GM12872 (cell line): Measurements from ENCODE around the gene DRAP1.

Experiments used
- TF ChIP-seq, protein P1 (sequence below): IDR thresholded peaks from 3 replicates; pipeline ENCODE4 v1.5.1; 2011; ENCODE audit warnings: low read depth, mild to moderate bottlenecking, low read length, moderate library complexity; ENCODE audit not compliant: insufficient read depth

The DRAP1 gene

DNA sequence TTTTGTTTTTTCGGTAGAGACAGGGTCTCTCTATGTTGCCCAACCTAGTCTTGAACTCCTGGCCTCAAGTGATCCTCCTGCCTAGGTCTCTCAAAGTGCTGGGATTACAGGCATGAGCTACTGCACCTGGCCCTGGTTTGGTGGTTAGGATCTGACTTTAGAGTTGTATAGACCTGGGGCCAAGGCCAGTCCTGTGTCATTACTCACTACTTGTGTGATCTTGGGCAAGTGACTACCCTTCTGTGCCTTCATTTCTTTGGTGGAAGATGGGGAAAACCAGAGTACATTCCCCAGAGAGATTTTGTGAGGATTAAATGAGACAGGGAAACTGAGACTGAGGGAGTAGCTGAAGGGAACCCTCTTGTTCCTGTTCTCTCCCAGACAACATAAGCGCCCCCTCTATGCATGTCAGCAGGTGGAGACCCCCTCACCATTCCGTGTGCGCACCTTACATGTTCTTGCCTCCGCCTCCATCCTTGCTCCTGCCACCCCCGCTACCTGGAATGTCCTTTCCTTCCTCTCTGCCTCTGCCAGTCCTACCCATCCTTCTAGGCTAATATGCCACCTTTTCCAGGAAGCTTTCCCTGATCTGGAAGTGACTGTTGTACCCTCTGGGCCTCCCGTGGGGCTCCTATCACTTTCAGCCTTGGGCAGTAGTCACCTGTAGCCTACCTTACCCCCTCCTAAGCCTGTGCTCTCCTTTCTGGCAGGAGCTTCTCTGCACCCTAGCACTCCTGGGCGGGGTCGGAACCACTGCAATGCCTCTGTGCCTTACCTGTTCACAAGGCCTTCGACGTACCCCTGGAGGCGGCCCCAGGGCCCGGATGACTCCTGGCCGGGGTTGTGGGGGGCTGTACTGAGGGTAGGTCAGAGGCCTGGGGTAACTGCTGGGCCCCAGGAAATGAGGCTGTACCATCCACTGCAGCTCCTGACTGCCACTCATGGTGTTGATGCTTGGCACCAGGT is 22.9 kb upstream of the DRAP1 start:
- TF ChIP-seq, protein P1, sequence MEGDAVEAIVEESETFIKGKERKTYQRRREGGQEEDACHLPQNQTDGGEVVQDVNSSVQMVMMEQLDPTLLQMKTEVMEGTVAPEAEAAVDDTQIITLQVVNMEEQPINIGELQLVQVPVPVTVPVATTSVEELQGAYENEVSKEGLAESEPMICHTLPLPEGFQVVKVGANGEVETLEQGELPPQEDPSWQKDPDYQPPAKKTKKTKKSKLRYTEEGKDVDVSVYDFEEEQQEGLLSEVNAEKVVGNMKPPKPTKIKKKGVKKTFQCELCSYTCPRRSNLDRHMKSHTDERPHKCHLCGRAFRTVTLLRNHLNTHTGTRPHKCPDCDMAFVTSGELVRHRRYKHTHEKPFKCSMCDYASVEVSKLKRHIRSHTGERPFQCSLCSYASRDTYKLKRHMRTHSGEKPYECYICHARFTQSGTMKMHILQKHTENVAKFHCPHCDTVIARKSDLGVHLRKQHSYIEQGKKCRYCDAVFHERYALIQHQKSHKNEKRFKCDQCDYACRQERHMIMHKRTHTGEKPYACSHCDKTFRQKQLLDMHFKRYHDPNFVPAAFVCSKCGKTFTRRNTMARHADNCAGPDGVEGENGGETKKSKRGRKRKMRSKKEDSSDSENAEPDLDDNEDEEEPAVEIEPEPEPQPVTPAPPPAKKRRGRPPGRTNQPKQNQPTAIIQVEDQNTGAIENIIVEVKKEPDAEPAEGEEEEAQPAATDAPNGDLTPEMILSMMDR = no peak

DNA sequence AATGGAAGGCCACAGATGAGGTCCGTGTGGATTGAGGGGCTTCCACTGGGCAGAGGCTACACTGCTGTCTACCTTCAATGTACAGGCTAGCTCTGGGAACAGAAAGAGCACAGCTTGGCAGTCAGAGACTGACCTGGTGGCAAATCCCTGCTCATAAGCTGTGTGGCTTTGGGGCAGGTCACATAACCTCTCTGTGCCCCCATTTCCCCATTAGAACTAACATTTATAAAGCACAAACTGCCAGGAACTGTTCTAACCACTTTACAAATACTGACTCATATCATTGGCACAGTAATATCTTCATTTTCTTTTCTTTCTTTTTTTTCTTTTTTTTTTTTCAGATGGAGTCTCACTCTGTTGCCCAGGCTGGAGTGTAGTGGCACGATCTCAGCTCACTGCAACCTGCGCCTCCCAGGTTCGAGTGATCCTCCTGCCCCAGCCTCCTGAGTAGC is 22.2 kb upstream of the DRAP1 start:
- TF ChIP-seq, protein P1 = no peak

DNA sequence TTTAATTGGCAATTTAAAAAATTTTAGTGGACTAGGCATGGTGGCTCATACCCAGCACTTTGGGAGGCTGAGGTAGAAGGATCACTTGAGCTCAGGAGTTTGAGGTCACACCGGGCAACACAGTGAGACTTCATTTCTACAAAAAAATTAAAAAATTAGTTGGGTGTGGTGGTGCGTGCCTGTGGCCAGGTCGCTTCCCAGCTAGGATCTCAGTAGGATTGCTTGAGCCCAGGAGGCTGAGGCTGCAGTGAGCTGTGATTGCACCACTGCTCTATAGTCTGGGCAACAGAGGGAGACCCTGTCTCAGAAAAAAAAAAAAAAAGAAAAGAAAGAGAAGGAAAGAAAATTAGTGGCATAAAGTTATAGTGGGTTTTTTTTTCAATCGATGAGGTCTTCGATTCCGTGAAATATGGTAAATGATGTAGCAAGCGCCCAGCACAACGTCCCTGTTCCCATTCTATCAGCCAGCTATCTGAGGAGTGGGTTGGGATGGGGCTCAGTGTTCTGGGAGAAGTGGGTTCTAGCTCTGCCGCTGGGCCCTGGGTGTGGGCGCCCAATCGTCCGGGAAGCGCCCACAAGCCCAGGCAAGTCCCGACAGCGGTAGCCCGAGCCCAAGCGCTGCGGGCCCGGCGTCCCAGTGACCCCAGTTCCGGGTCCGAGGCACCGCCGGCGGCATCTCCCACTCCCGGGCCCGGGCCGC is 20.4 kb upstream of the DRAP1 start:
- TF ChIP-seq, protein P1 = no peak

DNA sequence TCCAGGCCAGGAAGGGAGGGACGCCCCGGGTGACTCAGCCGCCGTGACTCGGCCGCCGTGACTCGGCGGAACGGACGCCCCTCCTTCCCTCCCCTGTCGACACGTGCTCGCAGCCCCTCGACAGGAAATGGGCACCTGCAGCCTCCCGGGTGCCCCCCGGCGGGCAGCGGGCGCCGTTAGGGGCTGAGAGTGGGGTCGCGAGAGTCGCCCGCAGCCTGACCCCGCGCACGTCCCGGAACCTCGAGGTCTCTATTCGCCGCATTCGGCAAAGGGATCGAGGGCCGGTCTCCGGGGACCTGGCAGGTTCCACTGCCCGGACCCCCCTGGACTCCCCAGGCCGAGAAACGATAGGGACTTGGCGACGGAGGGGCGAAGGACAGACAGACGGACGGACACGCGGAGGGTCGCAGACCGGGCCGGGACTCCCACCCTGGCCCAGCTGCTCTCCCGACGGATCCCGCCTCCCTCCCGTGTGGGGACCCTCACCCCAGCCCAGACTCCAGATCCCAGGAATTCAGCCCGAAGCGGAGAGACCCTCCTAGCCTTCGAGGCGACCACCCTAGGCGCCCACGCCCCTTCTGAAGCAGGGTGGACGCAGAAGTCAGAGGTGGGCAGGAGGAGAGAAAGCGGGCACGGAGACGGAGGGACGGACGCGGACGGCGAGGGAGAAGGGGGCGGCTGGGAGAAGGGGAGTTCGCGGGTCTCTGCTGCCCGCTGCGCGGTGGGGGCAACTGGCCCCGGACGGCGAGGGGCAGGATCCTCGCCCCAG is 19.7 kb upstream of the DRAP1 start:
- TF ChIP-seq, protein P1 = 0 out of 3 replicates have a peak, but pooled peaks have one; percentile 5

DNA sequence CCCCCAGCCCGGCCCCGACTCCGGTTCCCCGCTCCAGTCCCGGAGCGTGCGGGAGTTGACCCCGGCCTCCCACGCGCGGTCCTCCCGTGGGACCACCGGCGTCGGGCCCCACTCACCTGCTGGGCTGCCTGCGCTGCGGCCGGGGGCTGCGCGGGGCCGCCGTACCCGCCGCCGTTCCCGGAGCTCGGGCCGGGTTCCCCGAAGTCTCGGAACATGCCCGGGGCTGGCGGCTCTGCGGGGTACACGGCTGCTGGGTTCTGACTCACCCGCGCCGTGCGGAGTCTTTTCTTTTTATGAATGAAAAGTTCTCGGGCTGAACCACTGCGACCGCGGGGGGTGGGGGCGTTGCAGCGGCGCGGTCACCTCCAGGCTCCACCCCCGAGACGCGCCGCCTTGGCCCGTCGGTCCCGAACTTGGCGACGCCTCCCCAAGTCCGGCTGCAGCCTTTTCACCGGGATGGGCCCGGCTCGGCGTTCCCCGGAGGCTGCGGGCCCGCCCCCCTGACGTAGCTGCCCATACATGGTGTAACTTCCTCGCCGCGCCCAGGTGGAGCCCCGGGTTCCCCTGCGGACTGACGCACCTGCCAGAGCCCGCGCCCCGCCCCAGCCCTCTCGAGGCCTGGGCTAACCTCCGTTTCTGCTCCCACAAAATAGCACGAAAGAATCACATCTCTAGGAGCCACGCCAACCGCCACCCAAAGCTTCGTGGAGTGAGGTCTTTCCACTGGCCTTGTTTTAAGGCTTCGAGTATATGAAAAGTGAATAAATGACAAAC is 18.9 kb upstream of the DRAP1 start, which contains the start of gene FOSL1:
FOSL1 (minus strand) TSS at position 264 of the 774 bp plus-strand sequence; CDS start at position 215, 49 bp downstream.
- TF ChIP-seq, protein P1 = no peak

DNA sequence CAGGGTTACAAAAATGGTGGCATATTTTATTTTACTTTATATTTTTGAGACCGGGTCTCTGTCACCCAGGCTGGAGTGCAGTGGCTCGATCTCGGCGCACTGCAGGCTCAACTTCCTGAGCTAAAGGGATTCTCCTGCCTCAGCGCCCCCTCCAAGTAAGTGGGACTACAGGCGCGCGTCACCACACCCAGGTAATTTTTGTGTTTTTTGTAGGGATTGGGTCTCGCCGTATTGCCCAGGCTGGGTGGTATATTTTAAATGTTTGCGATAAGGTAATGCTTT is 18.4 kb upstream of the DRAP1 start:
- TF ChIP-seq, protein P1 = no peak
